ENCODE measurements around the gene MYNN. TPM values are rescaled to one million over a fixed set of nuclear protein-coding genes. Genes with fewer than 3 reads are reported as not detected.

MYNN gene
- total and polyA plus RNA-seq, 9 of the 15 experiments (the other 6 are each of a cell fraction or from before 2014, with no cell fraction given), result 10.4 to 35.7 (median 21.3) TPM

- Histone ChIP-seq H3K4me1 (replicated peaks in 1 of 2; ENCODE audit: control insufficient read depth in 2 of 2, insufficient read depth in 2 of 2, low read length in 2 of 2) (no peaks in the 10 kb centered on the region), H3K9me3 (replicated peaks; ENCODE audit: control insufficient read depth, insufficient read depth, low read depth, low read length) (no peaks in the 10 kb centered on the region), H3K36me3 (ENCODE audit: control insufficient read depth, insufficient read depth, low read length) (no peaks in the 10 kb centered on the region), H4K20me1 (replicated peaks; ENCODE audit: control insufficient read depth, insufficient read depth, low read length) (no peaks in the 10 kb centered on the region), H3K27me3 (ENCODE audit: control insufficient read depth in 2 of 2, insufficient read depth in 2 of 2, low read length in 2 of 2) (peaks cover 0 to 6% of the 10 kb centered on the region in 2 experiments; a peak in 3 of 5 replicates), H2AFZ (ENCODE audit: low read depth, low read length) (peak overlapping the region; percentile 22; the same call in 1 of the 2 replicates), H3K9ac (ENCODE audit: insufficient read depth in 1 of 2, low read depth in 2 of 2, low read length in 2 of 2) (no peak overlapping the region; a peak in 1 of 4 replicates), H3K4me3 (no peak overlapping the region), H3K79me2 (ENCODE audit: control insufficient read depth, insufficient read depth, low read length) (no peaks in the 10 kb centered on the region), H3K9me1 (ENCODE audit: control insufficient read depth, insufficient read depth, low read length) (no peaks in the 10 kb centered on the region), H3K4me2 (ENCODE audit: insufficient read depth, low read length) (no peak overlapping the region), H3K27ac (ENCODE audit: extremely low read depth, low read depth, low read length) (no peak overlapping the region)
- in situ Hi-C loops (cut with MboI), result no loop called here
- CTCF ChIA-PET (ENCODE audit: low intra/inter-chr PET ratio), result no interaction called here
- WGBS (ENCODE audit: insufficient coverage, low coverage, missing lambda C conversion rate), result 52% methylated on average over 3 of the region's 3 CpGs
- FAIRE-seq (no peak), DNase-seq (ENCODE audit: extremely low read depth in 1 of 4, low spot score in 3 of 4) (no peak), ATAC-seq (peak; percentile 41; the same call in 2 of the 3 replicates)
- POLR2A ChIA-PET, result no interaction called here
- intact Hi-C loops (cut with micrococcal nuclease), result no loop called here
- no TSS peak for BruUV-seq (replicated peaks)
- no peak for TF ChIP-seq ZNF263 (CRISPR knock-in tag; IDR thresholded peaks at IDR 0.05; ENCODE audit: borderline replicate concordance)
- no peak for TF ChIP-seq SMARCA4 (IDR thresholded peaks at IDR 0.05)
- TF ChIP-seq CBFB (CRISPR knock-in tag; IDR thresholded peaks at IDR 0.05), result no peak
- no peak for TF ChIP-seq ARHGAP35 (IDR thresholded peaks at IDR 0.05; ENCODE audit: partially characterized antibody)
- TF ChIP-seq ZNF644 (tag; IDR thresholded peaks at IDR 0.05; ENCODE audit: low read depth), result no peak
- TF ChIP-seq IFI16 (CRISPR knock-in tag; IDR thresholded peaks at IDR 0.05), result no peak
- no peak for TF ChIP-seq PRMT5 (CRISPR knock-in tag; IDR thresholded peaks at IDR 0.05)
- no peak for TF ChIP-seq KHSRP (IDR thresholded peaks at IDR 0.05)
- TF ChIP-seq TGIF2 (CRISPR knock-in tag; IDR thresholded peaks at IDR 0.05), result no peak
- no peak for TF ChIP-seq LARP7 (IDR thresholded peaks at IDR 0.05)
- no peak for TF ChIP-seq POLR2AphosphoS5 (IDR thresholded peaks at IDR 0.05; ENCODE audit: control insufficient read depth, insufficient read depth, low read depth, low read length)
Observed at GRCh38 chr3:169836942-169837275, 63.7 kb downstream of the MYNN start.

Data from K562 (cell line).